Measurements from ENCODE around the gene NOS3. TPM values are rescaled to one million over a fixed set of nuclear protein-coding genes. Genes with fewer than 3 reads are reported as not detected.

The NOS3 gene
- polyA plus RNA-seq, 3 donors = 0.26 to 0.72 (median 0.39) TPM

- intact Hi-C loops (cut with micrococcal nuclease) = no loop called here
- Histone ChIP-seq H3K36me3 (replicated peaks in 1 of 2; ENCODE audit: control insufficient read depth in 1 of 2, insufficient read depth in 2 of 2, low read length in 2 of 2) (no peaks in the 10 kb centered on the region), H3K27me3 (ENCODE audit: control insufficient read depth in 2 of 2, insufficient read depth in 2 of 2, low read length in 2 of 2) (peaks cover 0 to 10% of the 10 kb centered on the region in 2 donors), H3K9me3 (replicated peaks in 1 of 2; ENCODE audit: control insufficient read depth in 1 of 2, insufficient read depth in 1 of 2, low read length in 2 of 2) (no peaks in the 10 kb centered on the region), H3K4me3 (replicated peaks in 1 of 3; ENCODE audit: low read depth in 2 of 3, low read length in 3 of 3) (no peak overlapping the region), H3K27ac (ENCODE audit: low read depth in 1 of 2, low read length in 2 of 2) (no peak overlapping the region), H3K9ac (ENCODE audit: insufficient read depth, low read length, poor library complexity, severe bottlenecking) (no peak overlapping the region), H3K79me2 (ENCODE audit: insufficient read depth, low read length) (no peaks in the 10 kb centered on the region), H4K20me1 (ENCODE audit: insufficient read depth, low read length) (no peaks in the 10 kb centered on the region), H3K4me2 (replicated peaks; ENCODE audit: extremely low read depth, low read length, poor library complexity, severe bottlenecking) (no peak overlapping the region), H3K4me1 (ENCODE audit: control insufficient read depth in 1 of 2, insufficient read depth in 2 of 2, low read length in 2 of 2) (peaks cover 9 to 13% of the 10 kb centered on the region in 2 donors), H2AFZ (ENCODE audit: insufficient read depth, low read depth, low read length, poor library complexity, severe bottlenecking) (no peak overlapping the region)
- TF ChIP-seq CTCF (IDR thresholded peaks at IDR 0.05) = no peak
- DNase-seq = no peak
- no peak overlapping the region for H3K4me3 Mint-ChIP-seq
- no peak overlapping the region for H3K27ac Mint-ChIP-seq
- no peaks in the 10 kb centered on the region for H3K36me3 Mint-ChIP-seq
- H3K9me3 Mint-ChIP-seq = peaks cover 0 to 2% (median 0%) of the 10 kb centered on the region in 7 donors
- peaks cover 17% of the 10 kb centered on the region for H3K4me1 Mint-ChIP-seq
- H3K27me3 Mint-ChIP-seq (ENCODE audit: low read depth in 3 of 3) = peaks cover 20 to 47% (median 28%) of the 10 kb centered on the region in 3 donors
- WGBS (ENCODE audit: insufficient coverage) = 69% methylated on average over 9 of the region's 13 CpGs
Observed at GRCh38 chr7:151000897-151001495, 10.2 kb downstream of the NOS3 start.

- Mint-ChIP-seq H3K36me3 (no peaks in the 10 kb centered on the region), H3K27ac (no peak overlapping the region), H3K4me1 (peaks cover 15% of the 10 kb centered on the region), H3K4me3 (no peak overlapping the region), H3K27me3 (ENCODE audit: low read depth in 3 of 3) (peaks cover 18 to 43% (median 28%) of the 10 kb centered on the region in 3 donors), H3K9me3 (peaks cover 0 to 2% (median 0%) of the 10 kb centered on the region in 7 donors)
- H3K36me3 ChIP-seq (replicated peaks in 1 of 2; ENCODE audit: control insufficient read depth in 1 of 2, insufficient read depth in 2 of 2, low read length in 2 of 2) = no peaks in the 10 kb centered on the region
- no peaks in the 10 kb centered on the region for H3K9me3 ChIP-seq (replicated peaks in 1 of 2; ENCODE audit: control insufficient read depth in 1 of 2, insufficient read depth in 1 of 2, low read length in 2 of 2)
- peaks cover 0 to 9% of the 10 kb centered on the region in 2 donors for H3K27me3 ChIP-seq (ENCODE audit: control insufficient read depth in 2 of 2, insufficient read depth in 2 of 2, low read length in 2 of 2)
- 94% methylated on average over 13 of the region's 16 CpGs for WGBS (ENCODE audit: insufficient coverage)
- no peak overlapping the region for H2AFZ ChIP-seq (ENCODE audit: insufficient read depth, low read depth, low read length, poor library complexity, severe bottlenecking)
- no peak overlapping the region for H3K4me2 ChIP-seq (replicated peaks; ENCODE audit: extremely low read depth, low read length, poor library complexity, severe bottlenecking)
- H3K79me2 ChIP-seq (ENCODE audit: insufficient read depth, low read length) = no peaks in the 10 kb centered on the region
- no peak overlapping the region for H3K9ac ChIP-seq (ENCODE audit: insufficient read depth, low read length, poor library complexity, severe bottlenecking)
- no peak overlapping the region for H3K4me3 ChIP-seq (replicated peaks in 1 of 3; ENCODE audit: low read depth in 2 of 3, low read length in 3 of 3)
- DNase-seq = no peak
- H3K27ac ChIP-seq (ENCODE audit: low read depth in 1 of 2, low read length in 2 of 2) = no peak overlapping the region
- intact Hi-C loops (cut with micrococcal nuclease) = no loop called here
- TF ChIP-seq CTCF (IDR thresholded peaks at IDR 0.05) = no peak
- H4K20me1 ChIP-seq (ENCODE audit: insufficient read depth, low read length) = no peaks in the 10 kb centered on the region
- peaks cover 5 to 8% of the 10 kb centered on the region in 2 donors for H3K4me1 ChIP-seq (ENCODE audit: control insufficient read depth in 1 of 2, insufficient read depth in 2 of 2, low read length in 2 of 2)
Observed at GRCh38 chr7:151001546-151001945, 10.7 kb downstream of the NOS3 start.

All from CD14-positive monocyte (primary cell).